Measurements from ENCODE around the gene ANK2. TPM values are rescaled to one million over a fixed set of nuclear protein-coding genes. Genes with fewer than 3 reads are reported as not detected.

ANK2 gene
- total RNA-seq, 4 donors from 2014 or later = 13.7 to 47.4 (median 30.5) TPM

GRCh38 chr4:113248320-113248719 is 198.9 kb downstream of the ANK2 start:
- TF ChIP-seq POLR2AphosphoS5 (IDR thresholded peaks at IDR 0.05) (no peak), CTCF (IDR thresholded peaks at IDR 0.05) (no peak), POLR2A (IDR thresholded peaks at IDR 0.05) (no peak), EP300 (IDR thresholded peaks at IDR 0.05; ENCODE audit: low read depth) (no peak)
- in situ Hi-C loops (cut with MboI; ENCODE audit: low pct_ligation_motif_present in 1 of 4, low pct_unique_long_range_greater_than_20kb in 1 of 4, low sequenced_read_pairs in 3 of 4) (no loop called here), intact Hi-C loops (cut with DNase I; ENCODE audit: low total_unique reads) (no loop called here)
- no peaks in the 10 kb centered on the region for H3K36me3 ChIP-seq
- DNase-seq = no peak
- H3K27ac ChIP-seq = no peak overlapping the region
- H3K9me3 ChIP-seq = no peaks in the 10 kb centered on the region
- H3K27me3 ChIP-seq = no peaks in the 10 kb centered on the region
- no peaks in the 10 kb centered on the region for H3K4me1 ChIP-seq
- no peak overlapping the region for H3K4me3 ChIP-seq
- WGBS, 2 donors (ENCODE audit: low coverage in 1 of 2) = 85 to 100% methylated on average over 2 to 5 of the region's 5 CpGs

DNA sequence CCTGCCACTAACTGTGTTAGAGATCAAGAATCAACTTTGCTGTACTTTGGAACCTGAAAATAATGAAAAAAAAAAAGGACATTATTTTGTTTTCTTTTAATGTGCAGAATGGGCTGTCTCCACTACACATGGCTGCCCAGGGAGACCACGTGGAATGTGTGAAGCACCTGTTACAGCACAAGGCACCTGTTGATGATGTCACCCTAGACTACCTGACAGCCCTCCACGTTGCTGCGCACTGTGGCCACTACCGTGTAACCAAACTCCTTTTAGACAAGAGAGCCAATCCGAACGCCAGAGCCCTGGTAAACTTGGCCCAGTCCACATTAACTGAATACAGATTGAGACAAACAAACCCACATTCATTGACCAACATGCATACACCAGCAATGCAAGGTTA is 206.2 kb downstream of the ANK2 start:
- no peaks in the 10 kb centered on the region for H3K36me3 ChIP-seq
- in situ Hi-C loops (cut with MboI; ENCODE audit: low pct_ligation_motif_present in 1 of 4, low pct_unique_long_range_greater_than_20kb in 1 of 4, low sequenced_read_pairs in 3 of 4) (no loop called here), intact Hi-C loops (cut with DNase I; ENCODE audit: low total_unique reads) (no loop called here)
- H3K4me3 ChIP-seq = no peak overlapping the region
- 80 to 87% methylated on average over 1 to 6 of the region's 6 CpGs for WGBS, 2 donors (ENCODE audit: low coverage in 1 of 2)
- DNase-seq = no peak
- no peaks in the 10 kb centered on the region for H3K9me3 ChIP-seq
- H3K4me1 ChIP-seq = no peaks in the 10 kb centered on the region
- TF ChIP-seq POLR2AphosphoS5 (IDR thresholded peaks at IDR 0.05) (no peak), CTCF (IDR thresholded peaks at IDR 0.05) (no peak), POLR2A (IDR thresholded peaks at IDR 0.05) (no peak), EP300 (IDR thresholded peaks at IDR 0.05; ENCODE audit: low read depth) (no peak)
- H3K27ac ChIP-seq = no peak overlapping the region
- no peaks in the 10 kb centered on the region for H3K27me3 ChIP-seq

GRCh38 chr4:113256946-113257345 is 207.5 kb downstream of the ANK2 start:
- DNase-seq = no peak
- Histone ChIP-seq H3K4me1 (no peaks in the 10 kb centered on the region), H3K27me3 (no peaks in the 10 kb centered on the region), H3K9me3 (no peaks in the 10 kb centered on the region), H3K27ac (no peak overlapping the region), H3K36me3 (no peaks in the 10 kb centered on the region), H3K4me3 (no peak overlapping the region)
- 79 to 80% methylated on average over 5 of the region's 5 CpGs for WGBS, 2 donors (ENCODE audit: low coverage in 1 of 2)
- intact Hi-C loops (cut with DNase I; ENCODE audit: low total_unique reads) (no loop called here), in situ Hi-C loops (cut with MboI; ENCODE audit: low pct_ligation_motif_present in 1 of 4, low pct_unique_long_range_greater_than_20kb in 1 of 4, low sequenced_read_pairs in 3 of 4) (no loop called here)
- TF ChIP-seq EP300 (IDR thresholded peaks at IDR 0.05; ENCODE audit: low read depth) = no peak
- no peak for TF ChIP-seq POLR2A (IDR thresholded peaks at IDR 0.05)
- no peak for TF ChIP-seq CTCF (IDR thresholded peaks at IDR 0.05)
- no peak for TF ChIP-seq POLR2AphosphoS5 (IDR thresholded peaks at IDR 0.05)

DNA sequence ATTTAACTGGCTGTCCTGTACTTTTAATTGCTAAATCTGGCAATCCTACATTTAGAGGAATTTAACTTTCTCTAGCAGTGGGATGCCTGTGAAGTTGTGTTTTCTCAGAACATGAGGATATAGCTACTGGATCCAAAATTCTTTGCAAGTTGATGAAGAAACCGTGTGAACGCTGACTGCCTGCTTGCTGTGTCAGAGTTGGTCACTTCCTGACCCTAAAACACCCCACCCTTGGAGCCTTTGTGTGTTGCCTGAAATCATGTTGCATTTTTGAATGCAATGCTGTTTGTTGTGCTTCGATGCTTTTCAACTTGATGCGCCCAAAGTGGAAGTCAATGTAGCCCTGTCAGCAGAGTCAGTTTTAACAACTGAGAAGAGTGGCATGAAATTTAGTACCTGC is 211.2 kb downstream of the ANK2 start:
- Histone ChIP-seq H3K9me3 (no peaks in the 10 kb centered on the region), H3K4me1 (no peaks in the 10 kb centered on the region), H3K27me3 (no peaks in the 10 kb centered on the region), H3K4me3 (no peak overlapping the region), H3K36me3 (no peaks in the 10 kb centered on the region), H3K27ac (no peak overlapping the region)
- in situ Hi-C loops (cut with MboI; ENCODE audit: low pct_ligation_motif_present in 1 of 4, low pct_unique_long_range_greater_than_20kb in 1 of 4, low sequenced_read_pairs in 3 of 4) = no loop called here
- TF ChIP-seq CTCF (IDR thresholded peaks at IDR 0.05) = no peak
- TF ChIP-seq POLR2A (IDR thresholded peaks at IDR 0.05) = no peak
- TF ChIP-seq EP300 (IDR thresholded peaks at IDR 0.05; ENCODE audit: low read depth) = no peak
- no peak for TF ChIP-seq POLR2AphosphoS5 (IDR thresholded peaks at IDR 0.05)
- no peak for DNase-seq
- intact Hi-C loops (cut with DNase I; ENCODE audit: low total_unique reads) = no loop called here
- WGBS, 2 donors (ENCODE audit: low coverage in 1 of 2) = 89 to 96% methylated on average over 3 to 4 of the region's 4 CpGs
